PC-9 (cell line): ENCODE data around the gene DAAM1.

Experiments
- EZH2 ChIP-seq: fragments of 200-600 bp; sonication (generic); IDR thresholded peaks from 2 replicates; pipeline ENCODE4 v1.8.0; 2017; ENCODE audit warnings: antibody characterized with exemption, low read depth
- TF ChIP-seq, protein P1 (sequence below): fragments of 200-600 bp; sonication (generic); conservative IDR thresholded peaks from 2 replicates; pipeline ENCODE4 v1.6.1; 2017; ENCODE audit warnings: mixed run types, antibody characterized with exemption, mild to moderate bottlenecking, moderate library complexity

- TF ChIP-seq, protein P1, sequence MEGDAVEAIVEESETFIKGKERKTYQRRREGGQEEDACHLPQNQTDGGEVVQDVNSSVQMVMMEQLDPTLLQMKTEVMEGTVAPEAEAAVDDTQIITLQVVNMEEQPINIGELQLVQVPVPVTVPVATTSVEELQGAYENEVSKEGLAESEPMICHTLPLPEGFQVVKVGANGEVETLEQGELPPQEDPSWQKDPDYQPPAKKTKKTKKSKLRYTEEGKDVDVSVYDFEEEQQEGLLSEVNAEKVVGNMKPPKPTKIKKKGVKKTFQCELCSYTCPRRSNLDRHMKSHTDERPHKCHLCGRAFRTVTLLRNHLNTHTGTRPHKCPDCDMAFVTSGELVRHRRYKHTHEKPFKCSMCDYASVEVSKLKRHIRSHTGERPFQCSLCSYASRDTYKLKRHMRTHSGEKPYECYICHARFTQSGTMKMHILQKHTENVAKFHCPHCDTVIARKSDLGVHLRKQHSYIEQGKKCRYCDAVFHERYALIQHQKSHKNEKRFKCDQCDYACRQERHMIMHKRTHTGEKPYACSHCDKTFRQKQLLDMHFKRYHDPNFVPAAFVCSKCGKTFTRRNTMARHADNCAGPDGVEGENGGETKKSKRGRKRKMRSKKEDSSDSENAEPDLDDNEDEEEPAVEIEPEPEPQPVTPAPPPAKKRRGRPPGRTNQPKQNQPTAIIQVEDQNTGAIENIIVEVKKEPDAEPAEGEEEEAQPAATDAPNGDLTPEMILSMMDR, result no peak
- no peak for TF ChIP-seq EZH2
Observed at GRCh38 chr14:59371771-59372170, 183.3 kb downstream of the DAAM1 start.
